Activated CD4-positive, alpha-beta T cell treated with anti-CD3 and anti-CD28 coated beads, Interleukin-2, Interleukin-4, amounts not matched to agents 100 ng/mL and 50 ng/mL, durations not matched to agents 16 hours and 8 hours (primary cell): ENCODE measurements around the gene PTPRK.

Source experiments
- DNase-seq: peaks from one replicate; pipeline ENCODE4 v3.0.0-alpha.2; 2020; ENCODE audit warnings: low spot score

PTPRK gene

DNA sequence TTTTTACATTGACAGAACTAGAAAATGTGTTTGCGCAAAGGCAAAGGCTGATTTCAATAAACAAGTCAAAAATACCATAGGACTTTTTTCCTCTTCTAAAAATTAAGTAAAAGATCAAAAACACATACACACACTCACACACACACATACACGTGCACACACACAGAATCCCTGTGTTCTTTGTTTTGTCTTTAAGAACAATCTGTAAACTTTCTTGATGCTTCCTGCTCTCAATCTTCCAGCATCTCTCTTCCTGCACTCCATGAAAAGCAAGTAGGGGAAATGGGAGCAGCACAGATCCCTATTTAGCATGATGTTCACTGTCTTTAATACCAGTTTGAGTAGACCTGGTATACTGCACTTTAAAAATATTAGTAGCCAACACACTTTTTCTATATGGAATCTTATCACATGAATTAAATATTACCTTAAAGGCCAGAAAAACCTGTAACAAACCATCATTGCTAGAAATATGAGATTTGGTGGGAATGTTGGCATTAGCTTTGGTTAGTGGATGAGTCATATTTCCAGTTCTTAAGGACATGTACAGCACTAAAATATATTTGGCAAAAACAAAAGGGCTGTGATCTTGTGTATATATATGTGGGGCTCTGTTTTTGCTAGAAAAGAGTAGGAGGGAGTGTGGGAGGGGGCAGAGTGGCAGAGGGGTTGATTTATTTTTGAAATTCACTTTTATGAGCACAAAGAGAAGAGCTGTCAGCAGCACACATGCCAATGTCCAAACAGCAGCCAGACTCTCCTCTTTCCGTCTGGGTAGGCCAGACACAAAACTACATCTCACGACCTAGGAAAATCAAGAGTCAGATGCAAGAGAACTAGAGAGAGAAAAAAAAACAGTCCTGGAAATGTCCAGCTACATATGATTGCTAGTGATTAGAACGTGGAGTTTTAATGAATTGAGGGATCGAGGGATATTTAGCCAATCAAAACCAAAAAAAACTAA, 4.6 kb downstream of the PTPRK start:
- DNase-seq: no peak

GRCh38 chr6:128513878-128514277, 6.5 kb downstream of the PTPRK start:
- no peak for DNase-seq

GRCh38 chr6:128512296-128512695, 8.1 kb downstream of the PTPRK start:
- no peak for DNase-seq

GRCh38 chr6:128511506-128511905, 8.9 kb downstream of the PTPRK start:
- DNase-seq: no peak

DNA sequence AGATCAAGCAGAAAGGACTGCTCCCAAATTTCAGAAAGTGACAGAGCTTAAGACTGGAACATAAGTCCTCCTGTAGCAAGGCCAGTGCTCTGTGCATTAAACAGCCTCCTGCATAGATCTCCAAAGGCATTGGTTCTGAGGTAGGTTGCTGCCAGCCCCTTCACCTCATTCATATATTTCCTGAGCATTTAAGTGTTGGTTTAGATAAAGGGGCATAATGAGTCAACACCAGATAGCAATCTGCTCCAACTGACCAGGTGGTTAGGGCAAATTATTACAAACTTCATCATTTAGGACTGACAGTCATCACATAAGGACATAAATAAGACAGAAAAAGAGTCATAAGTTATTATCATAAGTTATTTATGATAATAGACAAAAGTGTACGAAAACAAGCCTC, 10.7 kb downstream of the PTPRK start:
- peak; percentile 14 for DNase-seq

- no peak for DNase-seq
These were observed 11.7 kb downstream of the PTPRK start for GRCh38 chr6:128508588-128509296.

DNA sequence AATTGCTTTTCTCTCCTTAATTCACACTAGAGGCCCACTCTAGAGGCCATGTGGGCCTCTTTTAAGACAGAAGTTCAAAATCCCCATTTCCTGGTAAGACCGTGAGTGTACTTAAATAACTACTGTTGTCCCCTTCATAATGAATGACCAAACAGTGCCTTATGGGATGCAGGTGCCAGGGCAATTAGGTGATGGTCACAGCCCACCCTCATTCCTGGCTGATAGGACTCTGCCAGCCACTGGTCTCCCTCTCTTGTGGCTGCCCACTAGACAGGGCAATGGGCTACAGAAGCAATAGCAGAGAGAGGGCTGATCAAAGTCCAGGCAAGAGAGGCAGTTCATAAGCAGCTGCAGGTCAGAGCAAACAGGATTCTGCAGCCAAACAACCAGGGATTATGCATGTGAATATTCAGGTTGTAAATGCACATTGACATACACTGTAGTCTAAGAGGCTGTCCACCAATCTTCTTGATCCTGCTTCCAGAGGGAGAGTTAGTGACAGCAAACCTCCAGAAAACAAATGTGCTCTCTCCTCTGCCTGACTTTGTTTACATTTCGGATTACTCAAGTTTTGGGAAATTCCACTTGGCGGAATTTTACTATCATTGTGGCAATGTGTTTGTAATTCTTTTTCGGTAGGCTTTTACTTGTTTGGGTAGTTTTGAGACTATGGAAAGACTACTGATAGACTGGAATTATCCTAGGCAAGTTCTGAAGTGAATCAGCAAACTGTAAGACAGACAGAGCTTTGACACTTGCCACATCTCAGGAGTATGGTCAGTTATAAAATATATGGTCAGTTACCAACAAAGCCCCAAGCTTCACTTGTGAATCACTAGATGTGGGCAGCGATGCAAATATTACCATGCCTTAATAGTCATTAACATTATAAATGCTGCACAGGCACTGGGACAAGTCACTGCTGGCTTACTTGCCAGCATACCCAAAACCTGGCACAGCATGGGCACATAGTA, 12.8 kb downstream of the PTPRK start:
- DNase-seq: no peak

DNA sequence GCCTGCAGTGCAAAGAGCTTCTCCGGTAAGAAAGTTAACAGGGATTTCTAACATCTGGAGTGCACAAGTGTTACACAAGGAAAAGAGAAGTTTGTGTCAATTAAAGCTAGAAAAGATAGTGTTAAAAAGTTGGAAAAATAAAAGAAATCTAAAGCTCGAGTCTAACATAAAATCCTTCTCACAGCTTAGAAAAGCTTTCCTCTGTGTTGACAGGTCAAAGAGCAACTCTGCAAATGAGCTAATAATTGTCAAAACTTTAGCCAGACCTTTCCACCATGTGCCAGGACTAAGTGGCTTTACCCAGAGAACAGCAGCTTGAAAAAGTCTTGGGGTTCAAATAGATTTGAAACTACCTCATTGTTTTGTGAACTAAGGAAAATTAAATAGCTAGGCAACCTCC, 14.8 kb downstream of the PTPRK start:
- DNase-seq: no peak

DNA sequence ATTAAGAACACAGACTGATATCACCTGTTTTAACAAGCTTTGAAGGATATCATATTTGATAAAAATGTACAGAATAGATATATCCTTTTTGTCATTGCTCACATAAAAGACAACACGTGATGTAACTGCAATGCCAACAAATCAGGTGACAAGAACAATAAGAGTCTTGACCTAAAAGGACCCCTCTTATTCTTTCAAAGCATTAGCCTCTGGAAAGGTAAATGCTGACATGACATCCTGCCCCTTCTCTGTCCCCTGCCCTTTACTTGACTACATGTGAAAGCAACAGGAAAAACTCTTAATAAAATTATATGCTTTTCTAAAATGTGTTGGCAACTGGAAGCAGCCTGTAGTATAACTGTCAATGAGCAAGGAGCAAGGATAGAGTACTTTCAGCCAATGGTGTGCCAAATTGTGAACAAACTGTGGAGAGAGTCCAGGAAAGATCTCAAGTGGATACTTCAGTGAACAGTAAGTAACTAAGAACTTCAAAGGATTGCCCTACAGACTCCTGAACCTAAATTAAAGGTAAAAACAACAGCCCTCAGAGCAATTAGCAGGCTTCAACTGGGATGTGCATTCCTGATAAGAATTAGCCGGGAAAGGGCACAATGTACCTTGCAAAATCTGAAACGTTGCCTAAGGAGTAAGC, 16.3 kb downstream of the PTPRK start:
- DNase-seq: no peak

- DNase-seq: no peak
These were observed 19.4 kb downstream of the PTPRK start for GRCh38 chr6:128500749-128501600.

DNA sequence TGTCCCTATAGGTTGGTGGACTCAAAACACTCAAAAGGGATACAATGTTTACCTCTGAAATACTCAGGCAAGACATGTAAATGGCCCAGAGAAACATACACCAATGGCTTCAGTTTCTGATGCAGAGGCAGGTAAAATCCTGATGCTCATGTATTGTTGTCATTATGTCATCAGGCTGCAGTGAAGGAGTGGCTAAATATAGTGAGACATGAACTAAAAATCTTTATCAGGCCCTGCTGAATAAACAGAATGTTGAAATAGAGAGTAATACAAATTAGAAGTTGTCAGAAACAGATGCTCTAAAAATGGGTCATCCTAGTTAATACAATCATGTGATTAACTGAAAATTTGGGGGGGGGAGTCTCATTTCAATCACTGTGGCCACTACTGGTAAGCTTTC, 20.4 kb downstream of the PTPRK start:
- no peak for DNase-seq

DNA sequence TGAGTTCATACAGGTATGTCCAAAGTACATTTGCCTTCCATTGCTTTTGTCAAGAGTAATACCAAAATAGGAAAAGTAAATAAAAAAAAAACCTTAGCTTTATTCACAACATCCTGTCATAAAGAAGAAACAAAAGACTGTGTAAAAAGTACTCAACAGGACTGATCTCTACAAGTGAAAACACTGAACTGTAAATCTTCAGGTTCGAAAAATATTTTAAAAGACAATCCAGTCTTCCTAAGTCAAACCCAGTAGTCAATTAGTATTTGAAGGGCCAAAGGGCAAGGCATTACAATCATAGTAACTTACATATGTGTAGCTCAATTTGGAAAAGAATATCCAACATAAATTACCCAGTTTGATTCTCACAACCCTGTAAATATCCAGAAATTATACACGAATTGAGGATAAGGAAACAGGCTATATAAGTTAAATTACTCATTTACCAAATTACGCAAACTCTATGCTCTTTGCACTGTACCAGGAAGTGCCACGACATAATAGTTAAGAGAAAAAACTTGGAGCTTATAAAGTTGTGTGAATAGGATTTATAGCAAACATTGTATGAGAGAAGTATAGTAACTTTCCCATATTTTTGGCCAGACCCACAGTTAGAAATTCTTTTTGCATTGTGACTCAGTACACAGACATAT, 21.2 kb downstream of the PTPRK start:
- no peak for DNase-seq

DNA sequence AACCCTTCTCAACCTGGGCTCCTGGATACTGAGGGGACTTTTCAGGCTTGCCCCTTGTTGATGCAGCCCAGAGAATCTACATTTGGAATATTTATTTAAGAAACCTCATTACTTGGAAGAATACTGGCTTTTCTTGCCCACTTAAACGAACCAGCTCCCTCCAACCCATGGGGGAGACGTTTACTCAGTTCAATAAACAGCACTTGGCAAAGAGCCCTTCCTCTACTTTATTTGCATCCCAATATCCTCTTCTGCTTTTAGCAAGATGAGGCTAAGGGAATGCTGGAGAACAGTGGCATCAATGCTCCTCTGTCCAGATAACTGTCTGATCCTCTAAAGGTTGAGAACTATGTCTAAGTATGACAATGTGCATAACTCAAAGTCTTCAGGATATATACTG, 22.2 kb downstream of the PTPRK start:
- DNase-seq: no peak

DNA sequence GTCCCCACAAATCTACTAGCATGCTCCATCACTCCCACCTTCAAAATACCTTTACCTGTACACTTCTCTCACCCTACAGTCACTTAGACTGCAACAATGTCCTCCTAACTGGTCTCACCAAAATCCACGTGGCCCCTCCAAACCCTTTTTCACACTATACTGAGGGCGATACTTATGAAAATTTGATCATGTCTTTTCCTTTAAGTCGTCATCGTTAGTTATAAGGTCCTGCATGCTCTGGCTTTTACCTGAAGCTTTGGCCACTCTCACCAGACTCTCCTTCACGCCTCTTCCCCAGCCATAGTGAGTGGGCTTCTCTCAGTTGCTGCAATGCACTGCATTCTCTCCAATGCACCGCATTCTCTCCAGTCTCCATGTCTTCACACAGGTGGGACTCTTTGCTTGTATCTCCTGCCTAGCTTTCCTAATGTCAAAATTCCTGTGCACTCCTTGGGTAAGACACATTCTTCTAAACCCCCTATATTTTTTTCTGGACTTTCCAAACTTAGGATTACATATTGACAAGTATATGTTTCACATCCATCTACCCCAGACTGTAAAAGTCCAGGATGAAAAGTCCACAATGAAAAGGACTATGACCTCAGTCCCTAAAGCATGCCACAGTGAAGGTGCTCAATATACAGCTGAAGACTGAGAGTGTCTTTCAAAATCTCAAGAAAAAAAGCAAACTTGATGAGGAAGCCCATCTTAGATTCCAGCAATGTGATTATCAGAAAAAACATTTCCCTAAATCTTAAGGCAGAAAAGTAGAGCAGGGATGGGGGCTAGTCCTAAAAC, 24.7 kb downstream of the PTPRK start:
- no peak for DNase-seq

DNA sequence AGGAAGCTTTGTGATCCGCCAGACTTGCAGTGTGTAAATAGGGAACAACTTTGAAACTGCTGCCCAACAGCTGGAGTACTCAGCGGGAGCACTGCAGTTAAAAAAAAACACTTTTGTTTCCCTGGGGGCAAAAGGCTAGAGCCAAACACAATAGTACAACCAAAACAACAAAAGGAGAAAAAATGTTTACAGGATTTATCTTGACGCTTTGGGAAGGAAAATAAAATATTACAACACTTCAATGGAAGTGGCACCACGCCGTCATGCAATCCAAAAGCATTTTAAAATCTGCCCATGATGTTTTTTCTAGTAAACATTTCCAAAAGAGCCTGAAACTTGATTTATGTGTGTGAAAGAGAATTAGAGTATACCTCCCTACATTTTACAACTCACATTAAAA, 26.0 kb downstream of the PTPRK start:
- DNase-seq: no peak

- DNase-seq: no peak
These were observed 26.5 kb downstream of the PTPRK start for GRCh38 chr6:128493877-128494276.

DNA sequence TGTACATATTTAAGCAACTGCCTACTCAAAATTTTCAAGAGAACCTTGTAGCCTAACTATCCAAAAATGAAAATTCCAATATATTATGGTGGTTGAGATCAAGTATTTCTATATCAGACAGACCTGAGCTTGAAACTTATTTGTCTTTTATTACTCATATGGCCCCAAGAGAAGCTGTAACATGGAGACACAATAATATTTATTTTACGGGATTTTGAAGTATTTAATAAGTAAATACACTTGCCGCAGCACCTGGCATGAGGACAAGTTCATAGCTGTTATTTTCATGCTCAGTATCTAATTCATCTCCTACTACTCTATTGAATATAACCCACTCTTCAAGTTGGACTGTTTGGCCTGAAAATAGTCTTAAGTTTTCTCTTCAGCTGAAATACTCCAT, 28.0 kb downstream of the PTPRK start:
- no peak for DNase-seq

GRCh38 chr6:128491610-128492206, 28.7 kb downstream of the PTPRK start:
- DNase-seq: no peak

DNA sequence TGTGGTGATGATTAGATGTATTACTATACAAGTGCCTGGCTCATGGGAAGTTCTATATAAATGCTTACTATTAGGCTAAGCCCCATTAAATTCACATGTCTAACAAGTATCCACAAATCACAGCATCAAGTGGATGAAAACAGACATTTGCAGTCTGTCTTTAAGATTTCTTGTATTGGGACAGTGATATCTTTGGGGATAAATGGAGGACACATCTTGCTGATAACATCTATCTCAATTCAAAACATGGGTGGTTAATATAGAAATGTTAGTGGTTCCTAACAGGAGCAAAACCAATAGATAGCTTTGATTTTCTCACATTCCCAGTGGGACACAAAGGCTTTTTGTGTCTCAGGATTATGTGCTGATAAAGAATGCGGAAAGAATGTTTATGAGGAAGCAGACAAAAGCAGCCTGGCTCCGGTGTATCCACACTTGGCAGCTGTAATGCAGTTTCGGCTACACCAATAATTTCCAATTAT, 29.3 kb downstream of the PTPRK start:
- DNase-seq: no peak
